WERI-Rb-1 (cell line): ENCODE data around the gene MTMR12.
"Not testable (repeated sequence)": the region's sequence is repeated elsewhere in the genome, so short reads cannot be mapped to it uniquely, and the experiment has no call there.

Experiments
- DNase-seq: peaks from one replicate; pipeline ENCODE4 v3.0.0-alpha.2; 2020
- H3K27ac ChIP-seq: fragments of 250-450 bp; sonication (Bioruptor Pico); 2 replicates; pipeline ENCODE4 v1.5.1; 2020; ENCODE audit warnings: mild to moderate bottlenecking, moderate library complexity
- H3K27me3 ChIP-seq: fragments of 250-450 bp; sonication (Bioruptor Pico); 2 replicates; pipeline ENCODE4 v1.5.1; 2021; ENCODE audit warnings: mild to moderate bottlenecking, low read depth, moderate library complexity; ENCODE audit not compliant: insufficient read depth, severe bottlenecking
- H3K36me3 ChIP-seq: fragments of 250-450 bp; sonication (Bioruptor Pico); 2 replicates; pipeline ENCODE4 v1.5.1; 2020; ENCODE audit warnings: mild to moderate bottlenecking, moderate library complexity
- H3K4me3 ChIP-seq: 2 replicates; pipeline ENCODE4 v1.5.1; 2011; ENCODE audit warnings: low read depth, mild to moderate bottlenecking, control low read depth, low read length
- H3K9me3 ChIP-seq: fragments of 250-450 bp; sonication (Bioruptor Pico); 2 replicates; pipeline ENCODE4 v1.5.1; 2021; ENCODE audit warnings: mild to moderate bottlenecking, moderate library complexity; ENCODE audit not compliant: severe bottlenecking
- TF ChIP-seq, protein P1 (sequence below): IDR thresholded peaks from 2 replicates; pipeline ENCODE4 v1.5.1; 2011; ENCODE audit warnings: low read depth, mild to moderate bottlenecking, control low read depth, inconsistent platforms, low read length

The MTMR12 gene

DNA sequence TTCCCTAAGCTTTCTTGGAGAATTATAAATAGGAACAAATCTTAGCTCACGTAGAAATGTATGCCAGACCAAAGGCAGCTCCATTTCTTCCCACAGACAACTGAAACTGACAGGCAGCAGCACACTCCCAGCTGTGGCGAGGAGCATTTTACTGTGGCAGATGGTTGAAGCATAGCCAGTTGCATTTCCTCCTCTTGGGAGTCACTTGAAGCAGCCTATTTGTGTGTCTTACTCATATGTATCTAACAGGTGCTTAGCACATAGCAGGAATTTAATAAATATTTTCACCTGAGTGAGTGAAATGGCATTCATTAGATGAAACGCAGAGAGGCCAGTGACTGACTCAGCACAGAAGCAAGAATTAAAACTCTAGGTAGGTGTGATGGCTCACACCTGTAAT is 12.3 kb upstream of the MTMR12 start:
- Histone ChIP-seq H3K27ac (no peak overlapping the region), H3K4me3 (no peak overlapping the region), H3K27me3 (no peaks in the 10 kb centered on the region), H3K9me3 (peaks cover 9% of the 10 kb centered on the region), H3K36me3 (no peaks in the 10 kb centered on the region)
- no peak for DNase-seq
- TF ChIP-seq, protein P1, sequence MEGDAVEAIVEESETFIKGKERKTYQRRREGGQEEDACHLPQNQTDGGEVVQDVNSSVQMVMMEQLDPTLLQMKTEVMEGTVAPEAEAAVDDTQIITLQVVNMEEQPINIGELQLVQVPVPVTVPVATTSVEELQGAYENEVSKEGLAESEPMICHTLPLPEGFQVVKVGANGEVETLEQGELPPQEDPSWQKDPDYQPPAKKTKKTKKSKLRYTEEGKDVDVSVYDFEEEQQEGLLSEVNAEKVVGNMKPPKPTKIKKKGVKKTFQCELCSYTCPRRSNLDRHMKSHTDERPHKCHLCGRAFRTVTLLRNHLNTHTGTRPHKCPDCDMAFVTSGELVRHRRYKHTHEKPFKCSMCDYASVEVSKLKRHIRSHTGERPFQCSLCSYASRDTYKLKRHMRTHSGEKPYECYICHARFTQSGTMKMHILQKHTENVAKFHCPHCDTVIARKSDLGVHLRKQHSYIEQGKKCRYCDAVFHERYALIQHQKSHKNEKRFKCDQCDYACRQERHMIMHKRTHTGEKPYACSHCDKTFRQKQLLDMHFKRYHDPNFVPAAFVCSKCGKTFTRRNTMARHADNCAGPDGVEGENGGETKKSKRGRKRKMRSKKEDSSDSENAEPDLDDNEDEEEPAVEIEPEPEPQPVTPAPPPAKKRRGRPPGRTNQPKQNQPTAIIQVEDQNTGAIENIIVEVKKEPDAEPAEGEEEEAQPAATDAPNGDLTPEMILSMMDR: no peak

DNA sequence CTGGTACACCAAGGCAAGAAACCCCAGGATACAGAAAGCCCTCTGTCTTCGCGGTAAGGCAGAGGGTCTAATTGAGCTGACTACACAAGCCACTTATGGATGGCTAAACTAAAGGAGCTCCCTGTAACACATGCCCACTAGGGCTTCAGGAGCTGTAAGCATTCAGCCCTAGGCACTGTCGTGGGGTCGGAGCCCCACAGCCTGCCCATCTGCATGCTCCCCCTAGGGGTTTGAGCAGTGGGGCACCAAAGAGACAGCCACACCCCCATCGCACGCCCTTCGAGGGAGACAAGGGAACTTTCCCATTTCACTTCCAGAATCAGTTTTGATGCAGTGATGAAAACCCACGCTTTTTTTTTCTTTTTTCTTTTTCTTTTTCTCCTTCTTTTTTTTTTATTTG is 11.0 kb upstream of the MTMR12 start:
- Histone ChIP-seq H3K27me3 (no peaks in the 10 kb centered on the region), H3K4me3 (no peak overlapping the region), H3K36me3 (no peaks in the 10 kb centered on the region), H3K27ac (no peak overlapping the region), H3K9me3 (peaks cover 9% of the 10 kb centered on the region)
- no peak for DNase-seq
- TF ChIP-seq, protein P1: 0 out of 2 replicates have a peak, but pooled peaks have one; percentile 24

DNA sequence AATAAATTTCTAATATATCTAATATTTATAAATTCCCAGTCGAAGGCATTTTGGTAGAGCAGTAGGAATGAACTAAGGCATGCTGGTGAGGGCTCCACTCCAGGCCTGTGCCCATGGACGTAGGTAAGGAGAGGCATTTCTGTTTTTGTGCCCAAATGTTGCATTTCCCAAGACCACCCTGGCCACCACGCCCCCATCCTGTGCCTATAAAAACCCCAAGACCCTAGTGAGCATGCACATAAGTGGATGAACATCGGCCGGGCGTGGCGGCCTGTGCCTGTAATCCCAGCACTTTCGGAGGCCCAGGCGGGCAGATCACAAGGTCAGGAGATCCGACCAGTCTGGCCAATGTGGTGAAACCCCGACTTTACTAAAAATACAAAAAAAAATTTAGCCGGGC is 10.1 kb upstream of the MTMR12 start:
- Histone ChIP-seq H3K4me3 (no peak overlapping the region), H3K36me3 (no peaks in the 10 kb centered on the region), H3K27ac (no peak overlapping the region), H3K27me3 (no peaks in the 10 kb centered on the region), H3K9me3 (peaks cover 9% of the 10 kb centered on the region)
- no peak for DNase-seq
- TF ChIP-seq, protein P1: no peak

DNA sequence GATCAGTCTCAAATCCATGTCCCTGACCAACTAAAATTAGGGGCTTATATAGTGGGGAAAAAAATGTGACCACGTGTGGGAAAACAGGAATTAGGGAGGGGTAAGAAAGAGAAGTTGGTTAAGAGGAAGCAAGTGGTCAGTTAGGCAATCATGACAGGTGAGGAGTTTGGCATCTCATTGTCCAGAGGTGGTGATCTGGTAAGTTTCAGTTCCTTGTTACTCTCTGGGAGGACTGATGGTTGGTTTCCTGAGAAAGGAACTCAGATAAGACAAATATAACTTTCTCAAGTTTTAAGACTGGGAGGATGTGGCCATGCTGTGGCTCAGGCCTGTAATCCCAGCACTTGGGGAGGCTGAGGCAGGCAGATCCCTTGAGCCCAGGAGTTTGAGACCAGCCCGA is 9.0 kb upstream of the MTMR12 start:
- H3K27ac ChIP-seq, H3K9me3 ChIP-seq, H3K4me3 ChIP-seq, H3K36me3 ChIP-seq, H3K27me3 ChIP-seq, DNase-seq: not testable (repeated sequence)

DNA sequence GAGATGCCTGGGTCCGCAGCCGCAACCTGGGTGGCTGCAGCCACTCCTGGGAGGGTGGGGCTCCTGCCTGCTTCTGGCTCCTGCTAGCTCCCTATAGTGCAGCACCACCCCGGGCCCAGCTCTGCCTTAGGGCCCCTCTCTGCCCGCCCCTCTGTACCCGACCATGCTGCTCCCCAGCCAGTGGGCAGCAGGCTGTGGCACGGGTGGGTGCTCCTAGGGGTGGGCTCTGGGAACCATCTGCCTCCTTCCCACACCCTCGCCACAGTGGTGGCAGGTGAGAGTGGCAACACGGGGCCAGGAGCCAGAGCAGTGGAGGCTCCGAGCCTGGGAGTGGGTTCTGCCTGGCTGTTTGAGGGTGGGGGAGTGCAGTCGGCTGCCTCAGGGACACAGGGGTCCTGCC is 7.8 kb upstream of the MTMR12 start:
- H3K4me3 ChIP-seq: no peak overlapping the region
- TF ChIP-seq, protein P1: no peak
- H3K27me3 ChIP-seq: no peaks in the 10 kb centered on the region
- no peaks in the 10 kb centered on the region for H3K36me3 ChIP-seq
- peaks cover 9% of the 10 kb centered on the region for H3K9me3 ChIP-seq
- H3K27ac ChIP-seq: no peak overlapping the region
- DNase-seq: no peak

DNA sequence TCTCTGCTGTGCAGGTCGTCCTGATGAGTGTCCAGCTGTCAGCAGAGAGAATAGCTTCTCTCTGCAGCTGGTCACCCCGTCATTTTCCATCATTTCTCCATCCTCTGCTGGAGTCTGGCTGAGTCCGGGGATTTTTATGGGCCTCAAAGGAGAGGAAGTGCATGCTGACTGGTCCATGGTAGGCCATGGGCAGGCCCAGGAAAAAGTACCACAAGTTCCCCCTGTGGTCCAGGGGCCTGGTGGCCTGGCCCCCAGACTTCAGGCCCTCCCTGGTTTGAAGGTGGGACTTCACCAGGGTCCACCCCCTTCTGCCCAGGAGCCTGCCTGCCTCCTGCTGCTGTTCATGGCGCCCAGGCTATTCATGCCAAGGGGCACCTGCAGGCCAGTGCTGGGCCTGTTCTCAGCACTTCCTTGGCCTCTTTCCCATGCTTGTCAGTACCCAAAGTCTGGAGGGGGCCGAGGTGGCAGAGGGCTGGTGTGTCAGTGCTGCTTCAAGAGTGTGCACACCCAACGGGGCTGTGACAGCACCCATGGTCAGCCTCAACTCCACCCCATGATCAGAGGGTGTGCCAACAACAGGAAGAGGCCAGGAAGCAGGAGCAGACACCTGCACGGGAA is 7.3 kb upstream of the MTMR12 start:
- DNase-seq: no peak
- no peak overlapping the region for H3K4me3 ChIP-seq
- H3K27ac ChIP-seq: no peak overlapping the region
- H3K36me3 ChIP-seq: no peaks in the 10 kb centered on the region
- TF ChIP-seq, protein P1: no peak
- H3K27me3 ChIP-seq: no peaks in the 10 kb centered on the region
- H3K9me3 ChIP-seq: peaks cover 9% of the 10 kb centered on the region
